HG02678 (cell line): ENCODE data around the gene PARP12.

ENCODE experiments used
- ATAC-seq: cut with Tn5 transposase; IDR thresholded peaks from one replicate; pipeline ENCODE4 v1.9.1; 2021; ENCODE audit warnings: mild to moderate bottlenecking, moderate library complexity; ENCODE audit not compliant: unreplicated experiment

The PARP12 gene

GRCh38 chr7:140036224-140036962, 26.4 kb downstream of the PARP12 start:
- ATAC-seq: peak; percentile 68

GRCh38 chr7:140035400-140036223, 27.1 kb downstream of the PARP12 start:
- no peak for ATAC-seq

DNA sequence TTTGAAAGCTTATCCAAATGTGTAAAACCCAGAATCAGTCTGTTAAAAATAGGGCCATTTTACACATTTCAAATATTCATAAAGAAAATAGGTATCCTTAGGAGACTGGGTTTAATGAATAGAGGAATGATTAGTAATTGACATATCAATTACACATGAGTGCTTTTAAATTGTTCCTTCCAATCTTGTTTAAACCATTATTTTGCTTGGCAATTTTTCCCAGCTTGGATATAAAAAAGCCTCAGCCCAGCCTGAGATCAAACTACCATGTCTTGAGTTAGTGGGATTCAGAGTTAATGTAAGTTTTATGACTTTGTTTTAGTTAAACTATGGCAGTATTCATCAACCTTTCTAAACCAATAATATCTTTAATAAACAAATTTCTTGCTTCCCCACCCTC, 28.3 kb downstream of the PARP12 start:
- no peak for ATAC-seq

- ATAC-seq: no peak
Measured at GRCh38 chr7:140033779-140034363, 28.9 kb downstream of the PARP12 start.

DNA sequence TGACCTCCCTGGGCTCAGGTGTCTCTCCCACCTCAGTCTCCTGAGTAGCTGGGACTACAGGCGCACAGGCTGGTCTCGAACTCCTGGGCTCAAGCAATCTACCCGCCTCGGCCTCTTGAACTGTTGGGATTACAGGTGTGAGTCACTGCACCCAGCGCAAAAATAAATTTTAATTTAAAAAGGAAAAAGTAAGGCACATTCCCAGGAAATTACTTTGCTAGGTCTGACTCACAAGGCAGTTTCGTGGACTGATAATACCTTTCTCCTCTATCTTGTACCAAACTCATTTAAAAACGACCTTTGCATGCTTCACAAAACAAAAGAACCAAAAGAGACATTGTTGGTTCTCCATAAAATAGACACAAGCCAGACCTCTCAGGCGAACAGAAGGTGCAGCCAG, 29.7 kb downstream of the PARP12 start:
- no peak for ATAC-seq

- no peak for ATAC-seq
Measured at GRCh38 chr7:140031364-140031763, 31.4 kb downstream of the PARP12 start.

GRCh38 chr7:140029072-140029471, 33.7 kb downstream of the PARP12 start:
- no peak for ATAC-seq

DNA sequence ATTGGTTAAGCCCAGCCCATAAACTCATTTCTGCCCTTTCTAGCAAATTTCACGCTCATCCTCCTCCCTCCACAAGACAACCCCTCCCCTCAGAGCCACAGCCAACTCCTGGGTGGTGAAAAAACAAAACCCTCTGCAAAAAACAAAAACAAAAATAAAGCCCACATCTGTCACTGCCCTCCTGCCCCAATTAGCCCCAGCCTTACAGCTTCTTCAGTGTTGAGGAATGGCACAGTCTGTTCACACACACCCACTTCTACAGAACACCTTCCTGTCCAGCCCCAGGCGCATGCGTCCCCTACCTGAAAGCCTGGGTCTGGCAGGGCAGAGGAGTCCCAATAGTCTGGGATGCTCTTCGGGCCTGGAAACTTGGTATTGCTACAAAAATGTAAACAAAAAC, 34.4 kb downstream of the PARP12 start:
- ATAC-seq: no peak

GRCh38 chr7:140027858-140028257, 34.9 kb downstream of the PARP12 start:
- no peak for ATAC-seq

- ATAC-seq: no peak
Measured at GRCh38 chr7:140026935-140027334, 35.8 kb downstream of the PARP12 start.

DNA sequence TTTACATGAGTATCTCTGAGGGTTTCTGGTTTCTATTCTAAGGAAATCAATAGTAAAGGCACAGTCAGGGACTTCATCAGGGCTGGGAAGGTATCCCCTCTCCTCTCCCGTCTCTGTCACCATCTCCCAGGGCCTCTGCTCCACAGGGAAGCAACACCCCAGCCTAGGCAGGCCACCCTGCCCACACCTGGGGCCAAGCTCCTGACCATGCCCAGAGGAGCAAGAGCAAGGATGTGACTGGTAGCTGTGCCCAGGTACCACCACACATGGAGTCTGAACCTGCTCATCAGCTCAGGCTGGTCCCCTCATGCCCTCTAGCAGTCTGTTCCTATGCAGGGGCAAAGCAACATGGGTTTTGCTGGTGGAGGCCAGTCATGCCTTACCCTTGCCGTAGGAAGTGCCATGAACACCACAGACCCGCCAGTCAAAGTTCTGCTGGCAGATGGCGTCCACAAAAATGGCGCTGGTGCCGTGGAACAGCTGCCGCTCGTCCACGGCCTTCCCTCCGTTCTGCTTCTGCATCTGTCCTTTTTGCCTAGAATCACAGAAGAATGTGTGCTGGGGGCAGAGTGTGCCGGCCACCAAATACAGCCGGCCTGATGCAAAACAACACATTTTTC, 36.8 kb downstream of the PARP12 start:
- no peak for ATAC-seq

DNA sequence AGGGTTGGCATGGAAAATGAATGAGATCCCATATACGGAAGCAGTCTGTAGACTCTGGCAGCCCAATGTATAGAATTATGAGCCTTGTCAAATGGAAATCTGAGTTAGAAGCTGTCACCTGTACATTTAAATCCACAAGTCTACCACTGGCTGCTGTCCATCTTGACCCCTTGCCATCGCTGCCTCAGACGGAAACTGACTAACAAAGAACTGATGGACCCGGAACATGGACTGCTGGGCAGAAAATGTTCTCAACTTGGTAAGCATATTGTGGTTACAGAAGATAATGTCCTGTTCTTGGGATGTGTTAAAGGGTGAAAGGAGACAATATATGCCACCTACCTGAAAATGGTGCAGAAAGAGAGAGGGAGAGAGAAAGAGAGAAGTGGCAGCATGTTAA, 37.5 kb downstream of the PARP12 start:
- no peak for ATAC-seq

GRCh38 chr7:140024585-140024984, 38.2 kb downstream of the PARP12 start:
- ATAC-seq: no peak

GRCh38 chr7:140023728-140024127, 39.0 kb downstream of the PARP12 start:
- no peak for ATAC-seq

- no peak for ATAC-seq
Measured at GRCh38 chr7:140022582-140023211, 40.1 kb downstream of the PARP12 start.

DNA sequence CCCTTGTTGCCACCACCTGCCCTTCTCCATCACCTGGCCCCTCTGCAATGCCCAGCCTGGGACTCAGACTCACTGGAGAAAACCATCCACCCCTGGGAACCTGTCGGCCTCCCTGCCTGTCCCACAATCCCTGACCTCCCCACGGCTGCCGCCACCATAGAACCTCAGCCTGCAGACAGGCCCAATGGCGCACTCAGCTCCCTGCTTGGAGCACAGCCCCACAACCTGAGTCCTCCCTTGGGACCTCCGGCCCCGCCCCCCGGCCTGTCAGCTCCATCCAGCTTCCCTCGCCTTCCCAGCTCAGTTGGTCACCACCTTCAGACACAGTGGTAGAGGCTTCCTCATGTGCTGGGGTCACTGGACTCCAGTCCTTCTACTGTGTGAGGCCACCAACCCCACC, 41.1 kb downstream of the PARP12 start:
- ATAC-seq: no peak

- no peak for ATAC-seq
Measured at GRCh38 chr7:140019606-140020005, 43.1 kb downstream of the PARP12 start.

DNA sequence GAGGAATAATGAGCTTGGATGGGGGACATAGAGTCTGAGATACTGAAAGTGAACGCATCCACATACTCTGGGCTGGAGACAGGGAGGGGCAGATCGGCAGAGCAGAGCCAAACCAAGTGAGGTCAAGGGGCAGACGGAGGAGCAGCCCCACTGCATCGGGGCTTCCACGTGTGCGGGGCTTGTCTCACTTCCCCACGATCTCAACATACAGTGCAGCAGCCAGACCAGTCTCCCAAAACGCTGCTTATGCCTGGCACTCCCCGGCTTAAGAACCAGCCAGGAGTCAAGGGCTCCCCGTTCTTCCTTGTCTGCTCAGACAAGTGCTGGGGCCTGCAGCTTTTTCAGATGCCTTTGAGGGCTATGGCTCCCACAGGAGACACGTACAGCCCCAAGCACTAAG, 43.6 kb downstream of the PARP12 start:
- no peak for ATAC-seq

- ATAC-seq: no peak
Measured at GRCh38 chr7:140018125-140019043, 44.4 kb downstream of the PARP12 start.

- ATAC-seq: no peak
Measured at GRCh38 chr7:140017543-140017942, 45.2 kb downstream of the PARP12 start.
